Measurements from ENCODE around the gene PLEKHH3.
"Not testable (repeated sequence)": the region's sequence is repeated elsewhere in the genome, so short reads cannot be mapped to it uniquely, and the experiment has no call there.

PLEKHH3 gene

DNA sequence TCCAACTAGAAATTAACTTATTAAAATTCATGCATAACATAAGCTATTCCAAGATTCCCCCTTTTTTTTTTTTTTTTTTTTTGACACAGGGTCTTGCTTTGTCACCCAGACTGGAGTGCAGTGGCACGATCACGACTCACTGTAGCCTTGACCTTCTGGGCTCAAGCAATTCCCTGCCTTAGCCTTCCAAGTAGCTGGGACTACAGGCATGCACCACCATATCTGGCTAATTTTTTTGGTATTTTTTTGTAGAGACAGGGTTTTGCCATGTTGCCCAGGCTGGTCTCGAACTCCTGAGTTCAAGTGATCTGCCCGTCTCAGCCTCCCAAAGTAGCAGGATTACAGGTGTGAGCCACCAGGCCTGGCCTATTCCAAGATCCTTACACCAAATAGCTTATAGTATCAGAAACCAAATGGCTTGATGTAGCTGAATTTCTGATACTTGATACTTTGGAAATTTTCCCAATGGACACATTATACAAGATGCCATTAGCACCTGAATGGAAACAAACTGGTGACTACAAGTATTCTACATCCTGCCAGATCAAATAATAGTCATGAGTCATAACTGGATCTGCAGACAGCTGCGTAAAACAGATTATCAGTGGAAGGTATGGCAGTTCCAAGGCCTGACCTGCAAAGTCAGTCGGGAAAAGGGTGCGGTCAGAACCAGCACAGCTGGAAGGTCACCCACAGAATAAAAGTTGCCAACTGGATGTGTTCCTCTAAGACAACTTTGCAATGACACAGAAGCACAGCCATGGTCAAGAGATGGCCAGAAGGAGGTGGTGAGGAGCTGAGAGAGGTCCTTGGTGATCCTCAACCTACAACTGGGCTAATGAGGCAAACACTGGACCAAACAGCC lies 52.8 kb downstream of the PLEKHH3 start:
- no peak for DNase-seq

DNA sequence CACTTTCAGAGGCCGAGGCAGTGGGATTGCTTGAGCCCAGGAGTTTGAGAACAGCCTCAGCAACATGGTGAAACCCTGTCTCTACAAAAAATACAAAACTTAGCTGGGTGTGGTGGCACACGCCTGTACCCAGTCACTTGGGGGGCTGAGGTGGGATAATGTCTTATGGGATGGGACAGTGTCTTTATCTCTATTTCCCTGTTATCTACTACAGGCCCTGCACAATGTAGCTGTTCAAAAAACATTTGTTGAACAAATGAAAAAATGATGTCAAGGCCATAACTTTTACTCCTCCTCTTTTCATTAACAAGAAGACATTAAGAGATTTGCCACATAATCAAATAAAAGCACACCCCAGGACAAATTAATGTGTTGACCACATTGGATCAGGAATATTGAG lies 53.5 kb downstream of the PLEKHH3 start:
- DNase-seq, result no peak

DNA sequence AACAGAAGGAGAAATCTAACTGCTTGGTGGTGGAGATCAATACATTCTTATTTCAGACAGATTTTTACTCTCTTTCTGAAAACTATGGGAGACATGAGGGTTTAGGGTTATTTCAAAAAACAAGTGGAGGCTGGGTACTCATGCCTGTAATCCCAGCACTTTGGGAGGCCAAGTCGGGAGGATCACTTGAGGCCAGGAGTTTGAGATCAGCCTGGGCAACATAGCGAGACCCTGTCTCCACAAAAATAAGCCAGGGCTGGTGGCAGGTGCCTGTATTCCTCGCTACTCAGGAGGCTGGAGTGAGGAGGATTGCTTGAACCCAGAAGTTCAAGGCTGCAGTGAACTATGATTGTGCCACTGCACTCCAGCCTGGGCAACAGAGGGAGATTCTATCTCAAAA lies 54.8 kb downstream of the PLEKHH3 start:
- DNase-seq, result not testable (repeated sequence)

DNA sequence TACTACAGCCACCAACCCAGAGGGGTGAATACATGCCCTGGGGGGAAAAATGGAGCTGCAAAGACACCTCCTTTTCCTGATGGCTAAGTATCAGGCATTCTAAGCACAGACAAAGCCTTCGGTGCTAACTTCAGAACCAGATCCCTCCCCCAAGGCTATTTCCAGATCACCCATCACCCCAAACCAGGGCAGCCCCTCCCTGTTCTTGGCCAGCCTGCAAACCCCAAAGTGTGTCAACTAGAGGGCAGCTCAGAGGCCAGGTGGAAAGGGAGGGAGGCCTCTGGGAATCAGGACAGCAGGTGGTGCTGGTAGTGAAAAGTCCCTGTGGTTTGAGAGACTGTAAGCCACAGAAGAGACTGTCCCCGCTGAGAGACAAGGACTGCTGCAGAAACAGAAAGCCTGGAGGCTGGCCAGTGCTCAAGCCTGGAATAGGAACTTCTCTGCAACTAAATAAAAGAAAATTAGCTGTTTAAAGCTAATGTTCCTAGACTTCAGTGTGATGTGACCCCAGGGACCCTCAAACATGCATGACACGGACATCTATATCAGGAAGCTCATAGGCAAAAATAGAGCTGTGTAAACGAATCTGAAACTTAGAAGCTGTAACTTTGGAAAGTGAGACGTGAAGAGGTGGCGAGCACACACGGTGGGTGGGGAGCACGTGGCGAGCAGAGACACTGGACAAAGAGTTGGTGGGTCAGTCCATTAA lies 58.2 kb downstream of the PLEKHH3 start:
- DNase-seq, result no peak

DNA sequence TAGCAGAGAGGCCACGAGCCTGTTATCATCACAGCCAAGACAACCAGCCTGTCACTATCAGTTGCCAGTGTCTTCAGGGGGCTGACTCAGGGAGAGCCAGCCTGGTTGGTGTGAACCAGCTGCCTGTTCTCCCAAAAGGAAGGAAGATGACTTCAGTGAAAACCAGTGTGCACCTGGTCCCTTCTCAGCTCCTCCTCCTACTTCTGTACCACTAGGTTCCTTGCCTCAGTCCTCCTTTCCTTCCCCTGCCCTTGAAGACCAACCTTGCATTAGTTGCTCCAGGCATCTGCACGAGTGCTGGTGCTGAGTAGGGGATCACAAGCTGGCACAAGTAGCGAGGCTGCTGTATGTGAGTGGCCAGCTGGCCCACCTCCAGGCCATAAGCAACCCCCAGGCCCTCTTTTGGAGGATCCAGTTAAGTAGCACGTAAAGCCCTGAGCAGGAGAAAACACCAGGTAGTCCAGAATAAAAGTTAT lies 58.8 kb downstream of the PLEKHH3 start:
- DNase-seq, result no peak
